ENCODE results near the gene KCND3.

Gene KCND3

GRCh38 chr1:111882986-111883560 is 106.4 kb downstream of the KCND3 start:
- no peak for TF ChIP-seq CTCF (IDR thresholded peaks at IDR 0.05; ENCODE audit: low read length, missing control alignments)
- H3K4me3 ChIP-seq (replicated peaks; ENCODE audit: low read depth, low read length) = no peak overlapping the region
- DNase-seq (ENCODE audit: low read depth) = no peak

GRCh38 chr1:111882559-111882958 is 106.9 kb downstream of the KCND3 start:
- TF ChIP-seq CTCF (IDR thresholded peaks at IDR 0.05; ENCODE audit: low read length, missing control alignments) = no peak
- no peak overlapping the region for H3K4me3 ChIP-seq (replicated peaks; ENCODE audit: low read depth, low read length)
- DNase-seq (ENCODE audit: low read depth) = no peak

GRCh38 chr1:111880881-111881837 is 108.3 kb downstream of the KCND3 start:
- DNase-seq (ENCODE audit: low read depth) = no peak
- no peak for TF ChIP-seq CTCF (IDR thresholded peaks at IDR 0.05; ENCODE audit: low read length, missing control alignments)

GRCh38 chr1:111879081-111879480 is 110.4 kb downstream of the KCND3 start:
- no peak for TF ChIP-seq CTCF (IDR thresholded peaks at IDR 0.05; ENCODE audit: low read length, missing control alignments)
- DNase-seq (ENCODE audit: low read depth) = no peak
- no peak overlapping the region for H3K4me3 ChIP-seq (replicated peaks; ENCODE audit: low read depth, low read length)

More at GRCh38 chr1:111880881-111881837, 108.3 kb downstream of the KCND3 start:
- H3K4me3 ChIP-seq (replicated peaks; ENCODE audit: low read depth, low read length) = no peak overlapping the region

GRCh38 chr1:111878649-111879048 is 110.8 kb downstream of the KCND3 start:
- no peak for TF ChIP-seq CTCF (IDR thresholded peaks at IDR 0.05; ENCODE audit: low read length, missing control alignments)
- H3K4me3 ChIP-seq (replicated peaks; ENCODE audit: low read depth, low read length) = no peak overlapping the region
- no peak for DNase-seq (ENCODE audit: low read depth)

- no peak overlapping the region for H3K4me3 ChIP-seq (replicated peaks; ENCODE audit: low read depth, low read length)
- no peak for DNase-seq (ENCODE audit: low read depth)
- no peak for TF ChIP-seq CTCF (IDR thresholded peaks at IDR 0.05; ENCODE audit: low read length, missing control alignments)
Measured at GRCh38 chr1:111878091-111878490, 111.4 kb downstream of the KCND3 start.
